OCI-LY3 (cell line): ENCODE measurements around the gene BANK1.

Experiments
- H2AFZ ChIP-seq: fragments of 200-600, 300-600 bp; shearing (Covaris generic); 2 replicates; pipeline ENCODE4 v1.6.0; 2014; ENCODE audit warnings: antibody characterized with exemption, low read depth, low read length
- H3K27ac ChIP-seq: fragments of 200-600, 300-600 bp; sonication (generic); 2 replicates; pipeline ENCODE4 v1.5.1; 2014; ENCODE audit warnings: mild to moderate bottlenecking, low read length, moderate library complexity, mixed read lengths
- H3K27me3 ChIP-seq: fragments of 200-600, 300-600 bp; sonication (generic); 2 replicates; pipeline ENCODE4 v1.6.1; 2014; ENCODE audit warnings: low read depth, low read length, mixed read lengths
- H3K36me3 ChIP-seq: fragments of 200-600, 300-600 bp; sonication (generic); replicated peaks from 2 replicates; pipeline ENCODE3; 2014; ENCODE audit warnings: low read depth, low read length, mixed read lengths
- H3K4me1 ChIP-seq: fragments of 300-600, 200-600 bp; sonication (generic); 2 replicates; pipeline ENCODE4 v1.6.1; 2014; ENCODE audit warnings: low read length, mixed read lengths
- H3K4me2 ChIP-seq: fragments of 200-600, 300-600 bp; sonication (generic); 2 replicates; pipeline ENCODE4 v1.6.1; 2014; ENCODE audit warnings: low read length, mixed read lengths
- H3K4me3 ChIP-seq: fragments of 300-600, 200-600 bp; sonication (generic); 2 replicates; pipeline ENCODE4 v1.5.1; 2014; ENCODE audit warnings: antibody characterized with exemption, mild to moderate bottlenecking, low read length, moderate library complexity
- H3K79me2 ChIP-seq: fragments of 300-600, 200-600 bp; shearing (Covaris generic); 2 replicates; pipeline ENCODE4 v1.6.1; 2014; ENCODE audit warnings: mild to moderate bottlenecking, low read length, mixed read lengths
- H3K9ac ChIP-seq: fragments of 300-600, 200-600 bp; shearing (Covaris generic); 2 replicates; pipeline ENCODE4 v1.6.0; 2014; ENCODE audit warnings: mild to moderate bottlenecking, low read length, moderate library complexity
- H3K9me3 ChIP-seq: fragments of 200-600, 300-600 bp; shearing (Covaris generic); 2 replicates; pipeline ENCODE4 v1.6.1; 2014; ENCODE audit warnings: low read length, mixed read lengths; ENCODE audit not compliant: insufficient read depth
- H4K20me1 ChIP-seq: fragments of 200-600, 300-600 bp; sonication (generic); 2 replicates; pipeline ENCODE4 v1.6.1; 2016; ENCODE audit warnings: low read length, mixed read lengths; ENCODE audit not compliant: insufficient read depth
- EZH2phosphoT487 ChIP-seq: fragments of 200-600 bp; shearing (Covaris generic); IDR thresholded peaks from 2 replicates; pipeline ENCODE4 v1.6.1; 2018; ENCODE audit warnings: antibody characterized with exemption, mixed run types, low read depth
- TF ChIP-seq, protein P1 (sequence below): fragments of 200-600, 300-600 bp; sonication (generic); IDR thresholded peaks from 2 replicates; pipeline ENCODE4 v1.5.1; 2014; ENCODE audit warnings: antibody characterized with exemption, low read length, low read depth

BANK1 gene

DNA sequence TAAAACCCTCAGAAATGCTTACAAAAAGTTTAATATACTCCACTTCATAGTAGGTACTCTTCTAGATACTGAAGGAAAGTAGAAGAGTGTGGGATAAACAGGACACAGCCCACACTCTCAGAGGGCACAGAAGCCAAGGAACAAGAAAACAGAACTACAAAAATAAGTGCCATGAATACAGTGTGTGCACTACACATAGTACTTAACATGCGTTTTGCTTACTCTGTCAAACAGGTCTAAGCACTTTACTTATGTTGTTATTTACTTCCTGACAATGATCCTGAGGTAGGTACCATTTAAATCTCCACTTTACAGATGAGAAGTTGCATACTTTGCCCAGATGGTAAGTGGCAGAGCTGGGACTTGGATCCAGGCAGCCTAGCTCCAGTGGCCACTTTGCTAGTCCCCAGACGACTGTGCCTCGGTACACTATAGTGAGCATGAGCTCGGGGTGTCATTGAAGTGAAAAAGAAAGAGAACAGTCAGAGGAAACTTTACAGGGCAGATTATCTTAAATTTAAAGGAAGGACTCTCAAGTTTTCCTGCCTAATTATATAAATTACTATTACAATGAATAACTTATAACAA is 120.3 kb downstream of the BANK1 start:
- Histone ChIP-seq H3K4me1 (no peaks in the 10 kb centered on the region), H3K36me3 (peaks cover 6% of the 10 kb centered on the region), H3K79me2 (no peaks in the 10 kb centered on the region), H3K9ac (no peak overlapping the region), H3K9me3 (no peaks in the 10 kb centered on the region), H4K20me1 (no peaks in the 10 kb centered on the region), H3K4me2 (no peak overlapping the region), H2AFZ (no peak overlapping the region), H3K4me3 (no peak overlapping the region), H3K27ac (no peak overlapping the region), H3K27me3 (no peaks in the 10 kb centered on the region)
- TF ChIP-seq EZH2phosphoT487 = no peak
- TF ChIP-seq, protein P1, sequence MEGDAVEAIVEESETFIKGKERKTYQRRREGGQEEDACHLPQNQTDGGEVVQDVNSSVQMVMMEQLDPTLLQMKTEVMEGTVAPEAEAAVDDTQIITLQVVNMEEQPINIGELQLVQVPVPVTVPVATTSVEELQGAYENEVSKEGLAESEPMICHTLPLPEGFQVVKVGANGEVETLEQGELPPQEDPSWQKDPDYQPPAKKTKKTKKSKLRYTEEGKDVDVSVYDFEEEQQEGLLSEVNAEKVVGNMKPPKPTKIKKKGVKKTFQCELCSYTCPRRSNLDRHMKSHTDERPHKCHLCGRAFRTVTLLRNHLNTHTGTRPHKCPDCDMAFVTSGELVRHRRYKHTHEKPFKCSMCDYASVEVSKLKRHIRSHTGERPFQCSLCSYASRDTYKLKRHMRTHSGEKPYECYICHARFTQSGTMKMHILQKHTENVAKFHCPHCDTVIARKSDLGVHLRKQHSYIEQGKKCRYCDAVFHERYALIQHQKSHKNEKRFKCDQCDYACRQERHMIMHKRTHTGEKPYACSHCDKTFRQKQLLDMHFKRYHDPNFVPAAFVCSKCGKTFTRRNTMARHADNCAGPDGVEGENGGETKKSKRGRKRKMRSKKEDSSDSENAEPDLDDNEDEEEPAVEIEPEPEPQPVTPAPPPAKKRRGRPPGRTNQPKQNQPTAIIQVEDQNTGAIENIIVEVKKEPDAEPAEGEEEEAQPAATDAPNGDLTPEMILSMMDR = no peak

DNA sequence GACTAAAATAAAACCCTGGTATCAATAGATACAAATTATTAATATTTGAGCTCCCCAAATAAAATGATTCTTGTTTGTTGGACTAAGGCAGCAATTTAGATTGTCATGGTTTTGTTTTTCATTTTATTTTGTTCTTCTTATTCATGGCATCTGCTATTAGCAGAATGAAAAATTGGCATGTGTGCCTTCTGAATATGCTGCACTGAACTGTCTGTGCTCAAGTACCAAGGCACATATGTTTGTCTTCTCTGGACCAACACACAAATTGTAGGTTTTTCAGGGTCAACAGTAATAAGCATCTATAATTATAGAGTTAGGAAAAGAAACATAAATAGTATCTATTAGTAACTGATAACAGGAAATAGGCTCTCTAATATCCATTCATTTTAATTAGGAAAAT is 121.1 kb downstream of the BANK1 start:
- peaks cover 6% of the 10 kb centered on the region for H3K36me3 ChIP-seq
- no peak overlapping the region for H3K4me3 ChIP-seq
- no peak overlapping the region for H3K9ac ChIP-seq
- H3K27me3 ChIP-seq = no peaks in the 10 kb centered on the region
- H3K4me2 ChIP-seq = no peak overlapping the region
- H2AFZ ChIP-seq = no peak overlapping the region
- no peaks in the 10 kb centered on the region for H3K9me3 ChIP-seq
- no peak for TF ChIP-seq EZH2phosphoT487
- TF ChIP-seq, protein P1 = no peak
- H3K27ac ChIP-seq = no peak overlapping the region
- no peaks in the 10 kb centered on the region for H4K20me1 ChIP-seq
- no peaks in the 10 kb centered on the region for H3K4me1 ChIP-seq
- H3K79me2 ChIP-seq = no peaks in the 10 kb centered on the region

GRCh38 chr4:101914761-101915160 is 124.2 kb downstream of the BANK1 start:
- peaks cover 6% of the 10 kb centered on the region for H3K36me3 ChIP-seq
- H3K4me1 ChIP-seq = no peaks in the 10 kb centered on the region
- H3K4me2 ChIP-seq = no peak overlapping the region
- no peaks in the 10 kb centered on the region for H4K20me1 ChIP-seq
- no peaks in the 10 kb centered on the region for H3K27me3 ChIP-seq
- TF ChIP-seq EZH2phosphoT487 = no peak
- TF ChIP-seq, protein P1 = no peak
- H3K27ac ChIP-seq = no peak overlapping the region
- H3K9me3 ChIP-seq = no peaks in the 10 kb centered on the region
- no peaks in the 10 kb centered on the region for H3K79me2 ChIP-seq
- H2AFZ ChIP-seq = no peak overlapping the region
- H3K9ac ChIP-seq = no peak overlapping the region
- H3K4me3 ChIP-seq = no peak overlapping the region

- Histone ChIP-seq H3K4me1 (no peaks in the 10 kb centered on the region), H2AFZ (no peak overlapping the region), H3K79me2 (no peaks in the 10 kb centered on the region), H3K4me2 (no peak overlapping the region), H3K9ac (no peak overlapping the region), H3K27me3 (no peaks in the 10 kb centered on the region), H3K27ac (no peak overlapping the region), H3K9me3 (no peaks in the 10 kb centered on the region), H4K20me1 (no peaks in the 10 kb centered on the region), H3K36me3 (peaks cover 3% of the 10 kb centered on the region), H3K4me3 (no peak overlapping the region)
- TF ChIP-seq EZH2phosphoT487 = no peak
- TF ChIP-seq, protein P1 = no peak
Observed at GRCh38 chr4:101919373-101919977, 128.9 kb downstream of the BANK1 start.
